Measurements from ENCODE around the gene BRAP. TPM values are rescaled to one million over a fixed set of nuclear protein-coding genes. Genes with fewer than 3 reads are reported as not detected.

The BRAP gene
- total and polyA plus RNA-seq, 2 donors (not counting 1 experiment from before 2014, with no cell fraction given) = 19.0 to 21.4 TPM

- Histone ChIP-seq H3K27me3 (ENCODE audit: control insufficient read depth, insufficient read depth, low read length) (no peaks in the 10 kb centered on the region), H4K20me1 (ENCODE audit: control insufficient read depth, extremely low read depth, insufficient read depth, low read length) (no peaks in the 10 kb centered on the region), H3K9me3 (ENCODE audit: control insufficient read depth, insufficient read depth, low read depth, low read length) (no peaks in the 10 kb centered on the region), H3K4me2 (ENCODE audit: extremely low read depth, insufficient read depth, low read length) (no peak overlapping the region), H3K9ac (ENCODE audit: insufficient read depth, low read length) (no peak overlapping the region), H3K36me3 (ENCODE audit: control insufficient read depth, insufficient read depth, low read length) (peaks cover 6% of the 10 kb centered on the region), H3K4me3 (replicated peaks in 1 of 4; ENCODE audit: control extremely low read depth in 1 of 4, insufficient read depth in 1 of 4, low read depth in 3 of 4, low read length in 4 of 4) (no peak overlapping the region), H3K27ac (ENCODE audit: insufficient read depth, low read length) (no peak overlapping the region), H3K79me2 (ENCODE audit: control insufficient read depth, insufficient read depth, low read length) (no peaks in the 10 kb centered on the region), H2AFZ (ENCODE audit: low read length) (no peak overlapping the region), H3K4me1 (ENCODE audit: control insufficient read depth, extremely low read depth, insufficient read depth, low read length) (no peaks in the 10 kb centered on the region)
- TF ChIP-seq EZH2 (IDR thresholded peaks at IDR 0.05; ENCODE audit: low read length, missing control alignments) (no peak), CTCF (conservative IDR thresholded peaks at IDR 0.05 in 1 of 2, IDR thresholded peaks at IDR 0.05 in 1 of 2; ENCODE audit: low read depth in 1 of 2, low read length in 2 of 2) (no peak)
- DNase-seq (ENCODE audit: low read depth in 2 of 2) = no peak
Observed at GRCh38 chr12:111664499-111664898, 21.3 kb downstream of the BRAP start.

DNA sequence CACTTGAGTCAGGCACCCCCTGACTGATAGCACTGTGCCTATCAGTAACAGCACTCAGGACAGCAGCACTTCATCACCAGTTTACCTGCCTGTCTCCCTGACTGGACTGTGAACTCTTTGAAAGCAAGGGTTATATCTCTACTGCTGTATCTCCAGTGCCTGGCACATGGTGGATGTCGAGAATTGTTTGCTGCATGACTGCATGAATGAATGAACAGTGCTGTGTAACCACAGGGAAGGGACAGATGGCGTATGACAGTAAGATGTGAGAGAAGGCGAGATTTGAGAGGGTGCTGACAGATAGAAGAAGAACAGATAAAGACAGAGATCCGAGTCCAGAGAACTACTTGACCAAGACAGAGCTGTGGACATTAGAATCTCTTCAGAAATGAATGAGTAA is 29.7 kb downstream of the BRAP start:
- H4K20me1 ChIP-seq (ENCODE audit: control insufficient read depth, extremely low read depth, insufficient read depth, low read length) = no peaks in the 10 kb centered on the region
- H3K27ac ChIP-seq (ENCODE audit: insufficient read depth, low read length) = no peak overlapping the region
- no peak for DNase-seq (ENCODE audit: low read depth in 2 of 2)
- peaks cover 9% of the 10 kb centered on the region for H3K36me3 ChIP-seq (ENCODE audit: control insufficient read depth, insufficient read depth, low read length)
- no peaks in the 10 kb centered on the region for H3K4me1 ChIP-seq (ENCODE audit: control insufficient read depth, extremely low read depth, insufficient read depth, low read length)
- no peaks in the 10 kb centered on the region for H3K79me2 ChIP-seq (ENCODE audit: control insufficient read depth, insufficient read depth, low read length)
- H3K9ac ChIP-seq (ENCODE audit: insufficient read depth, low read length) = no peak overlapping the region
- no peak overlapping the region for H2AFZ ChIP-seq (ENCODE audit: low read length)
- H3K4me3 ChIP-seq (replicated peaks in 1 of 4; ENCODE audit: control extremely low read depth in 1 of 4, insufficient read depth in 1 of 4, low read depth in 3 of 4, low read length in 4 of 4) = no peak overlapping the region
- H3K4me2 ChIP-seq (ENCODE audit: extremely low read depth, insufficient read depth, low read length) = no peak overlapping the region
- no peaks in the 10 kb centered on the region for H3K27me3 ChIP-seq (ENCODE audit: control insufficient read depth, insufficient read depth, low read length)
- H3K9me3 ChIP-seq (ENCODE audit: control insufficient read depth, insufficient read depth, low read depth, low read length) = no peaks in the 10 kb centered on the region
- TF ChIP-seq EZH2 (IDR thresholded peaks at IDR 0.05; ENCODE audit: low read length, missing control alignments) (no peak), CTCF (conservative IDR thresholded peaks at IDR 0.05 in 1 of 2, IDR thresholded peaks at IDR 0.05 in 1 of 2; ENCODE audit: low read depth in 1 of 2, low read length in 2 of 2) (no peak)

GRCh38 chr12:111655356-111655755 is 30.4 kb downstream of the BRAP start:
- Histone ChIP-seq H3K9me3 (ENCODE audit: control insufficient read depth, insufficient read depth, low read depth, low read length) (no peaks in the 10 kb centered on the region), H3K4me1 (ENCODE audit: control insufficient read depth, extremely low read depth, insufficient read depth, low read length) (no peaks in the 10 kb centered on the region), H3K27ac (ENCODE audit: insufficient read depth, low read length) (no peak overlapping the region), H3K4me3 (replicated peaks in 1 of 4; ENCODE audit: control extremely low read depth in 1 of 4, insufficient read depth in 1 of 4, low read depth in 3 of 4, low read length in 4 of 4) (no peak overlapping the region), H3K79me2 (ENCODE audit: control insufficient read depth, insufficient read depth, low read length) (no peaks in the 10 kb centered on the region), H4K20me1 (ENCODE audit: control insufficient read depth, extremely low read depth, insufficient read depth, low read length) (no peaks in the 10 kb centered on the region), H2AFZ (ENCODE audit: low read length) (no peak overlapping the region), H3K27me3 (ENCODE audit: control insufficient read depth, insufficient read depth, low read length) (no peaks in the 10 kb centered on the region), H3K9ac (ENCODE audit: insufficient read depth, low read length) (no peak overlapping the region), H3K36me3 (ENCODE audit: control insufficient read depth, insufficient read depth, low read length) (peaks cover 9% of the 10 kb centered on the region), H3K4me2 (ENCODE audit: extremely low read depth, insufficient read depth, low read length) (no peak overlapping the region)
- TF ChIP-seq CTCF (conservative IDR thresholded peaks at IDR 0.05 in 1 of 2, IDR thresholded peaks at IDR 0.05 in 1 of 2; ENCODE audit: low read depth in 1 of 2, low read length in 2 of 2) (no peak), EZH2 (IDR thresholded peaks at IDR 0.05; ENCODE audit: low read length, missing control alignments) (no peak)
- no peak for DNase-seq (ENCODE audit: low read depth in 2 of 2)

Data from fibroblast of lung (primary cell).